ENCODE data around the gene EXOC2. TPM values are rescaled to one million over a fixed set of nuclear protein-coding genes. Genes with fewer than 3 reads are reported as not detected.

Gene EXOC2
- total RNA-seq, 3 donors from 2014 or later = 19.7 to 37.3 (median 26.5) TPM

GRCh38 chr6:733431-734219 is 40.7 kb upstream of the EXOC2 start:
- DNase-seq (ENCODE audit: low spot score in 2 of 2) = no peak
- Histone ChIP-seq H3K9me3 (no peaks in the 10 kb centered on the region), H3K27me3 (peaks cover 0 to 11% of the 10 kb centered on the region in 2 donors), H3K36me3 (no peaks in the 10 kb centered on the region), H3K27ac (no peak overlapping the region), H3K4me3 (no peak overlapping the region), H3K4me1 (no peaks in the 10 kb centered on the region)
- TF ChIP-seq POLR2A (IDR thresholded peaks at IDR 0.05) = no peak
- TF ChIP-seq CTCF (IDR thresholded peaks at IDR 0.05) = no peak
- TF ChIP-seq POLR2AphosphoS5 (IDR thresholded peaks at IDR 0.05) = no peak
- intact Hi-C loops (cut with DNase I; ENCODE audit: low total_unique reads) = no loop called here

- no peaks in the 10 kb centered on the region for H3K36me3 ChIP-seq
- no peak overlapping the region for H3K4me3 ChIP-seq
- peaks cover 0 to 11% of the 10 kb centered on the region in 2 donors for H3K27me3 ChIP-seq
- TF ChIP-seq POLR2A (IDR thresholded peaks at IDR 0.05) = no peak
- TF ChIP-seq POLR2AphosphoS5 (IDR thresholded peaks at IDR 0.05) = no peak
- TF ChIP-seq CTCF (IDR thresholded peaks at IDR 0.05) = no peak
- H3K9me3 ChIP-seq = no peaks in the 10 kb centered on the region
- no peaks in the 10 kb centered on the region for H3K4me1 ChIP-seq
- DNase-seq (ENCODE audit: low spot score in 2 of 2) = no peak
- no peak overlapping the region for H3K27ac ChIP-seq
- intact Hi-C loops (cut with DNase I; ENCODE audit: low total_unique reads) = no loop called here
Observed at GRCh38 chr6:731924-732323, 39.0 kb upstream of the EXOC2 start.

- peaks cover 0 to 11% of the 10 kb centered on the region in 2 donors for H3K27me3 ChIP-seq
- H3K27ac ChIP-seq = no peak overlapping the region
- no peak overlapping the region for H3K4me3 ChIP-seq
- no peak for DNase-seq (ENCODE audit: low spot score in 2 of 2)
- TF ChIP-seq CTCF (IDR thresholded peaks at IDR 0.05) (no peak), POLR2AphosphoS5 (IDR thresholded peaks at IDR 0.05) (no peak), POLR2A (IDR thresholded peaks at IDR 0.05) (no peak)
- no peaks in the 10 kb centered on the region for H3K36me3 ChIP-seq
- no peaks in the 10 kb centered on the region for H3K9me3 ChIP-seq
- intact Hi-C loops (cut with DNase I; ENCODE audit: low total_unique reads) = no loop called here
- H3K4me1 ChIP-seq = no peaks in the 10 kb centered on the region
Observed at GRCh38 chr6:729606-730320, 36.8 kb upstream of the EXOC2 start.

DNA sequence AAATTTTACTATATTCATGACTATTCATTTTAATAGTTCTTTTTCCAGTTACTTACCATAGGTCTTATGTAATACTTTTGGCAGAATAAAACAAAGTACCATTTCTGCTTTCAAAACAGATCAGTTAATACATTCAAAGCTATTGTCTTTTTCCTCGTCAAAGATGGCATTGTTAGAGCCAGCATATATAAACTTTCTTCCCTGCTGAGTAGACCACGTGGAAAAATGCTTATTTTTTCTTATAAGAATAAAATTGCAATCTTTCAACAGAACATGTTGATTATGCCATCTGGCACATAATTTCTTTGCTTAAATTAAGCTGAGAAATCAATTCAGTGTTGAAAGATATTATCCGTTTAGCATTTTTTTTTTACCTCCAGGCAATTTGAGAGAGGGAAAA is 34.9 kb upstream of the EXOC2 start:
- Histone ChIP-seq H3K9me3 (no peaks in the 10 kb centered on the region), H3K36me3 (no peaks in the 10 kb centered on the region), H3K27me3 (peaks cover 0 to 11% of the 10 kb centered on the region in 2 donors), H3K27ac (no peak overlapping the region), H3K4me3 (no peak overlapping the region), H3K4me1 (no peaks in the 10 kb centered on the region)
- DNase-seq (ENCODE audit: low spot score in 2 of 2) = no peak
- intact Hi-C loops (cut with DNase I; ENCODE audit: low total_unique reads) = no loop called here
- TF ChIP-seq POLR2A (IDR thresholded peaks at IDR 0.05) (no peak), POLR2AphosphoS5 (IDR thresholded peaks at IDR 0.05) (no peak), CTCF (IDR thresholded peaks at IDR 0.05) (no peak)

DNA sequence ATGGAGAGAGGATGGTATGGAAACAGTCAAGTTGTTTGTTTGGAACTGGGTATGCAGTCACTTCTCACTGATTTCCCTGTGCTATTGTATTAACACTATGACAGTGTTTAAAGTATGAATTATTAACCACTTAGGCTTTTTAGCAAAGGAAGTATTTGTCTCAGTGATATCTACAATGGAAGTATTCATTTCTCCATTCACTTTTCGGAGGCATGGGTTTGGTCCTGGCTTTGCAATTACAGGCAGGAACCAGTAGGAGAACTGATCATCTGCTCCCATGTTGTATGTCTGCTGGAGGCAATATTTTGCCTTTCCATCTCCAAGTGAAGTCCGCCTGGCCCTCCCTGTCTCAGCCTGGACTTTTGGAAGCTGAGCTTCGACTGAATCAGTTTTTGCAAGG is 30.6 kb upstream of the EXOC2 start:
- Histone ChIP-seq H3K9me3 (no peaks in the 10 kb centered on the region), H3K4me3 (no peak overlapping the region), H3K36me3 (no peaks in the 10 kb centered on the region), H3K27ac (no peak overlapping the region), H3K4me1 (no peaks in the 10 kb centered on the region), H3K27me3 (no peaks in the 10 kb centered on the region)
- no peak for DNase-seq (ENCODE audit: low spot score in 2 of 2)
- no peak for TF ChIP-seq POLR2AphosphoS5 (IDR thresholded peaks at IDR 0.05)
- no peak for TF ChIP-seq CTCF (IDR thresholded peaks at IDR 0.05)
- no peak for TF ChIP-seq POLR2A (IDR thresholded peaks at IDR 0.05)
- intact Hi-C loops (cut with DNase I; ENCODE audit: low total_unique reads) = no loop called here

All from breast epithelium (tissue), 4 donors.